ENCODE results near the gene ABCG1. TPM values are rescaled to one million over a fixed set of nuclear protein-coding genes. Genes with fewer than 3 reads are reported as not detected.

The ABCG1 gene
- total RNA-seq, 2 donors from 2014 or later = 7.9 to 12.3 TPM

DNA sequence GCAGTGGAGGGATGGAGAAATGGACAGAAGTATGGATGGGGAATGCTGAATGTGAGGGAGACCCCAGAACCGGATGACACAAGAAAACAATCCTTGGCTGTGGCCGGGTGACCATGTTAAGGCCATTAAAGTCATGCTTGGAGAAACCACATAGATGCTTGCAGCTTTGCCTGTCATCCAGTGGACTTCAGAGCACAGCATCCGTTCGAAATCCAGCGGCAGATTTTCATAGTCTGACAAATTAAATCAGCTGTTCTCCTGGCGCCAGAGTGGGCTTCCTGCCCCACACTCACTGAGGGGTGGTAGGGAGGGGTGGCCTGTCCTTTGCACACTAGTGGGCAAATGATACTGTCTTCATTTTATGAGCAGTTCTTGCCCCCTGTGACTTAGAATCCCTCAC is 35.1 kb downstream of the ABCG1 start:
- TF ChIP-seq, protein P1, sequence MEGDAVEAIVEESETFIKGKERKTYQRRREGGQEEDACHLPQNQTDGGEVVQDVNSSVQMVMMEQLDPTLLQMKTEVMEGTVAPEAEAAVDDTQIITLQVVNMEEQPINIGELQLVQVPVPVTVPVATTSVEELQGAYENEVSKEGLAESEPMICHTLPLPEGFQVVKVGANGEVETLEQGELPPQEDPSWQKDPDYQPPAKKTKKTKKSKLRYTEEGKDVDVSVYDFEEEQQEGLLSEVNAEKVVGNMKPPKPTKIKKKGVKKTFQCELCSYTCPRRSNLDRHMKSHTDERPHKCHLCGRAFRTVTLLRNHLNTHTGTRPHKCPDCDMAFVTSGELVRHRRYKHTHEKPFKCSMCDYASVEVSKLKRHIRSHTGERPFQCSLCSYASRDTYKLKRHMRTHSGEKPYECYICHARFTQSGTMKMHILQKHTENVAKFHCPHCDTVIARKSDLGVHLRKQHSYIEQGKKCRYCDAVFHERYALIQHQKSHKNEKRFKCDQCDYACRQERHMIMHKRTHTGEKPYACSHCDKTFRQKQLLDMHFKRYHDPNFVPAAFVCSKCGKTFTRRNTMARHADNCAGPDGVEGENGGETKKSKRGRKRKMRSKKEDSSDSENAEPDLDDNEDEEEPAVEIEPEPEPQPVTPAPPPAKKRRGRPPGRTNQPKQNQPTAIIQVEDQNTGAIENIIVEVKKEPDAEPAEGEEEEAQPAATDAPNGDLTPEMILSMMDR (IDR thresholded peaks at IDR 0.05) = no peak
- Histone ChIP-seq H3K9me3 (no peaks in the 10 kb centered on the region), H3K27ac (no peak overlapping the region), H3K27me3 (no peaks in the 10 kb centered on the region), H3K36me3 (no peaks in the 10 kb centered on the region), H3K4me3 (no peak overlapping the region), H3K4me1 (peaks cover 0 to 20% of the 10 kb centered on the region in 2 donors)
- DNase-seq (ENCODE audit: low spot score) = no peak

DNA sequence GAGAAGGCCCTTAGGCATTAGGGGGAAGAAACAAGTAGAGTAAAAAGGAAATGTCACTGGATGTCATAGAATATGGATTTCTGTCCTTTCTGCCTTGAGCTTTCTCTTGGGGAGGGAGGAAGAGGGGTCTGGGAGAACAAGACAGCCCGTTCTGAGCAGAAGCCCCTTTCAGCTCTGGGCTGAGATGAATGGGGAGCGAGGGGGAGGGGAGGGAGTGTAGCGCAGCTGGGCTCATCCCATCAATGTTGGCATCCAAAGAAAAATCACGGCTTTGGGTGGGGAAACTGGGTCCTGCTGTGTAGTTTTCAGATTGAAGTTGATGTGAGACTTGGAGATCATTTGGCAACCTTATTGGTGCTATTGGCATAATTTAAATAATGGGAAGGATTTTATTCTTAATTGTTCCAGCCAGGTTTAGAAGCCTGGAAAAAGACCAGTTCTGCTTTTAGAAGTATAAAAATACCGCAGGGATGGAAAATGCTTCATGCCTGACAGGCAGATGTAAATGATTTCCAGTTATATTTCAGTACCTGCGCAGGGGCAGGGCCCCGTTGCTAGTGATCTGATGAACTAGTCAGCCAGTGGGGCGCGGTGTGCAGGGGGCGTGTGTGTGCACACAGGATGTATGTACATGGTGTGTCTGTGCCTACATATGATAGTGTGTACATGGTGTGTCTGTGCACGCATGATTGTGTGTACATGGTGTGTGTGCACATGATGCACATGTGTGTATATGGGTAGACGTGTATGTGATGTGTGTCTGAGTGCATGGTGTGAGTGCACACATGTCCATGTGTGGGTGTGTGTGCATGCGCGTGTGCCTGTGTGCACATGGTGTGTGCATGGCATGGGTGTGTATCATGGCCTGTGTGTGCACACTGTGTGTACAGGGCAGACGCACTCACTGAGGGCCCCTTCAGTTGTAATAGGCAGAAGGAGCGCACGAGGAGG is 36.0 kb downstream of the ABCG1 start:
- Histone ChIP-seq H3K4me1 (peaks cover 0 to 27% of the 10 kb centered on the region in 2 donors), H3K36me3 (no peaks in the 10 kb centered on the region), H3K4me3 (no peak overlapping the region), H3K27me3 (no peaks in the 10 kb centered on the region), H3K9me3 (no peaks in the 10 kb centered on the region), H3K27ac (no peak overlapping the region)
- no peak for DNase-seq (ENCODE audit: low spot score)
- TF ChIP-seq, protein P1 (IDR thresholded peaks at IDR 0.05) = no peak

- Histone ChIP-seq H3K36me3 (no peaks in the 10 kb centered on the region), H3K27me3 (no peaks in the 10 kb centered on the region), H3K4me3 (no peak overlapping the region), H3K4me1 (peaks cover 0 to 29% of the 10 kb centered on the region in 2 donors), H3K9me3 (no peaks in the 10 kb centered on the region), H3K27ac (no peak overlapping the region)
- TF ChIP-seq, protein P1 (IDR thresholded peaks at IDR 0.05) = no peak
- DNase-seq (ENCODE audit: low spot score) = no peak
Observed at GRCh38 chr21:42255825-42256224, 36.9 kb downstream of the ABCG1 start.

DNA sequence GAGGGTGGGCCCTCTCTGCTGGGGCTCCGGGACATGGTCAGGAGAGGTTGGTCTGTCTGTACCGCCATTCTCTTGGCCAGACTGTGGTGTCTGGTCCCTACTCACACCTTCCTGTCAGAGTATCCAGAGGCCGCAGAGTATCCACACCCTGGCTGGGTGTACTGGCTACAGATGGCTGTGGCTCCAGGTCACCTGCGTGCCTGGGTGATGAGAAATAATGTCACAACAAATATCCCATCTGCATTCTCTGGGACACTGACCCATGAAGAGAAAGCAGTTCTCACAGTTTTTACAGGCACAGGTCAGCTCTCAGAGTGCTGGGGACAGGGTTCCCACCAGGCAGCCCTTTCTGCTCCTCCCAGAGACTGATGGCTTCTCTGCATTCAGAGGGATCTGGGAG is 37.4 kb downstream of the ABCG1 start:
- no peak for DNase-seq (ENCODE audit: low spot score)
- Histone ChIP-seq H3K27me3 (no peaks in the 10 kb centered on the region), H3K4me1 (peaks cover 0 to 34% of the 10 kb centered on the region in 2 donors), H3K27ac (no peak overlapping the region), H3K36me3 (no peaks in the 10 kb centered on the region), H3K9me3 (no peaks in the 10 kb centered on the region), H3K4me3 (no peak overlapping the region)
- TF ChIP-seq, protein P1 (IDR thresholded peaks at IDR 0.05) = no peak

DNA sequence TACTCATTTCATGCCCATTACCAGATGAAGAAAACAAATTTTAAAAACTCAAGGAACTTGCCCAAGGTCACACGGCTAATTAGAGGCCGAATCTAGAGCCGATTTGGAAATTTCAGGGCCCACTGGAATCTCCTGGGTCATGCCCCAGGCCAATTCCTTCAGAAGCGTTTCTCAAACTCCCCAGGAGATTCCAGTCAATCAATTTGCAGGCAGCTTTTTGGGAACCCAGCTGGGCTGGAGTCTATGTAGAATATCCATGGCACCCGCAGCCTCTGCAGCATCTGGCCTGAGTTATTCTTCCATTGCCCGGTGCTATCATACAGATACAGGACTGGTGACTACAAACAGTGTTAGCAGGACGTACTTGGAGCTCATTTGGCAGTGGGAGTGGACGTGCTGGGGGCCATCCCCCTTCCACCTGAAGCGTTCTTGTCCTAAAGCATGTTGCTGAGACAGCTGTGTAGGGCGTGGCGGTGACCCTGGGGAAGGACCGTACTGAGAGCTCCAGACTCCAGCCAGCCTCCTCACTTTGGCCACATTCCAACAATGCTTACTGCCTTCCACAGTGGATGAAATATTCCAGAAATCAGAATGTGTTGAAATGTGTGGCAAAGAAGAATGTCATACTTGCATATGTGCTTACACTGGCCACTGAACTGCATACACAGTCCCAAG is 38.3 kb downstream of the ABCG1 start:
- Histone ChIP-seq H3K4me1 (peaks cover 0 to 43% of the 10 kb centered on the region in 2 donors), H3K27ac (no peak overlapping the region), H3K27me3 (no peaks in the 10 kb centered on the region), H3K9me3 (no peaks in the 10 kb centered on the region), H3K36me3 (no peaks in the 10 kb centered on the region), H3K4me3 (no peak overlapping the region)
- TF ChIP-seq, protein P1 (IDR thresholded peaks at IDR 0.05) = no peak
- DNase-seq (ENCODE audit: low spot score) = no peak
